Astrocyte (in vitro differentiated cells and primary cell): ENCODE results near the gene KLRD1.

Source experiments
- EZH2 ChIP-seq: IDR thresholded peaks from 2 replicates; pipeline ENCODE4 v1.6.1; 2012; ENCODE audit warnings: mild to moderate bottlenecking, low read length, inconsistent platforms; ENCODE audit not compliant: insufficient read depth
- TF ChIP-seq, protein P1 (sequence below): IDR thresholded peaks from 2 replicates; pipeline ENCODE4 v1.5.1; 2011; ENCODE audit warnings: low read depth, mild to moderate bottlenecking, inconsistent platforms, low read length, moderate library complexity; ENCODE audit not compliant: insufficient read depth

DNA sequence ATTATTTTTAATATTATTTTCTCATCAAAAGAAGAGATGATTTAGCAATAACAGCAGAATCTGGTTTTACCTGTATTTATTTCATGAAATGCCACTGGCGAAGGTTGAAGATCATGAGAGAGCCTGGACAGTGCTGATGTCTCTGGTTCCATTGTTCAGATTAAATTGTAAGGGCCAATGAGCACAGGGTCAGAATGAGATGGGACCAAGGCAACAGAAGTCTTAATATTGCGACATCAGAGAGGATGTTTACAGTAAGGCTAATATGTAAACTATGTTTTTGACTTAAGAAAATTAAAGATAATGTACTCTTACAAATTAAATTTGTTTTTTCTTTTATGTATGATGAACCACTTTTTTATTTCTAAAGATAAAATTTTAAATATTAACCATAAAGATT, 35.2 kb upstream of the KLRD1 start:
- TF ChIP-seq, protein P1, sequence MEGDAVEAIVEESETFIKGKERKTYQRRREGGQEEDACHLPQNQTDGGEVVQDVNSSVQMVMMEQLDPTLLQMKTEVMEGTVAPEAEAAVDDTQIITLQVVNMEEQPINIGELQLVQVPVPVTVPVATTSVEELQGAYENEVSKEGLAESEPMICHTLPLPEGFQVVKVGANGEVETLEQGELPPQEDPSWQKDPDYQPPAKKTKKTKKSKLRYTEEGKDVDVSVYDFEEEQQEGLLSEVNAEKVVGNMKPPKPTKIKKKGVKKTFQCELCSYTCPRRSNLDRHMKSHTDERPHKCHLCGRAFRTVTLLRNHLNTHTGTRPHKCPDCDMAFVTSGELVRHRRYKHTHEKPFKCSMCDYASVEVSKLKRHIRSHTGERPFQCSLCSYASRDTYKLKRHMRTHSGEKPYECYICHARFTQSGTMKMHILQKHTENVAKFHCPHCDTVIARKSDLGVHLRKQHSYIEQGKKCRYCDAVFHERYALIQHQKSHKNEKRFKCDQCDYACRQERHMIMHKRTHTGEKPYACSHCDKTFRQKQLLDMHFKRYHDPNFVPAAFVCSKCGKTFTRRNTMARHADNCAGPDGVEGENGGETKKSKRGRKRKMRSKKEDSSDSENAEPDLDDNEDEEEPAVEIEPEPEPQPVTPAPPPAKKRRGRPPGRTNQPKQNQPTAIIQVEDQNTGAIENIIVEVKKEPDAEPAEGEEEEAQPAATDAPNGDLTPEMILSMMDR: no peak
- TF ChIP-seq EZH2: no peak
